GM21381 (cell line): ENCODE results near the gene OR5H1.
"Not testable (repeated sequence)": the region's sequence is repeated elsewhere in the genome, so short reads cannot be mapped to it uniquely, and the experiment has no call there.

Source experiments
- ATAC-seq: cut with Tn5 transposase; IDR thresholded peaks from one replicate; pipeline ENCODE4 v1.9.1; 2021; ENCODE audit warnings: mild to moderate bottlenecking, moderate library complexity; ENCODE audit not compliant: unreplicated experiment

Gene OR5H1

DNA sequence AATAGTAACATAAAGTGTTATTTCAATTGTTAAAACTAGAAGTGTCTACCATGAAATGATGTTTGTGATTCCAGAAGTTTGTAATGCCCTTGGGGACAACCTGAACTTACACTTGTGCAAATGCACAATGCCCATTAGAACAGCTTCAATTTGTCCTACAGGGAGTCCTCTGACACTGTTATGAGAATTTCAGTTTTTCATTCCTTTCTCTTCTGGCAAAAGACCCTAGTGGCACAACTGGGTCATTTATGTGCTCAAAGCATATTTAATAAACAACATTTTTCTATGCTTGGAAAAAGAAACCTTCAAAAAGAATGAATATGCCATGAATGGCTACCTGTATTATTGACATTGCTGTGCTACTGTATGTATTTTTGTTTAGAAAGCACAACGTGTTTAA lies at the start of gene OR5H1:
Gene OR5H1, plus strand, starts transcription at position 301 of the 400 bp plus-strand sequence. CDS start 1,977 bp downstream, outside the sequence.
- no peak for ATAC-seq

DNA sequence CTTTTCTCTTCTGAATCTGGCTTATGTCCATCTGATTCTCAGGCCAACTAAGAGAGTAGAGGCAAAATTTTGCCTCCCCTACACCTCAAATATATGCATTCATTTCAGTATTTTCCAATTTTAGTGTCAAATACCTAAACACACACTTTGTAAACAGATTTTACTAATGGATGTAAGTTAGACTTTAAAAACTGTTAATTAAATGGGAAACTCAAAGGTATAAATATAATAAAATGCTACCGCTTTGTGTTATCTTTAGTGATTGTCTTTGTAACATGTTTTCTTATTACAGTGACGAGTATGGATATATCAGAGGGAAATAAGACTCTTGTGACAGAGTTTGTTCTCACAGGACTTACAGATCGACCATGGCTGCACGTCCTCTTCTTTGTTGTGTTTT lies 43.6 kb upstream of the OR5H1 start, which contains the start of gene OR5AC2:
Gene OR5AC2, plus strand, starts transcription at position 301 of the 400 bp plus-strand sequence. Its CDS starts 0 bp downstream, at position 301.
- no peak for ATAC-seq

DNA sequence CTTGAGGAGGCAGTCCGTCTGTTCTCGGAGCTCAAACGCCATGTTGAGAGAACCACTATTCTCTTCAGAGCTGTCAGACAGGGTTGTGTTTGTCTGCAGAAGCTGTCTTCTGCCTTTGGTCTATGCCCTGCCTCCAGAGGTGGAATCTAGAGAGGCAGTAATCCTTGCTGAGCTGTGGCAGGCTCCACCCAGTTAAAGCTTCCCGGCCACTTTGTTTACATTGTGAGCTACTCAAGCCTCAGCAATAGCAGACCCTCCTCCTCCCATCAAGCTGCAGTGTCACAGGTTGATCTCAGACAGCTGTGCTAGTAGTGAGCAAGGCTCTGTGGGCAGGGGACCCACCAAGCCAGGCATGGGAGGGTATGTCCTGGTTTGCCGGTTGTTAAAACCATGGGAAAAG lies 34.6 kb upstream of the OR5H1 start:
- ATAC-seq, result no peak

DNA sequence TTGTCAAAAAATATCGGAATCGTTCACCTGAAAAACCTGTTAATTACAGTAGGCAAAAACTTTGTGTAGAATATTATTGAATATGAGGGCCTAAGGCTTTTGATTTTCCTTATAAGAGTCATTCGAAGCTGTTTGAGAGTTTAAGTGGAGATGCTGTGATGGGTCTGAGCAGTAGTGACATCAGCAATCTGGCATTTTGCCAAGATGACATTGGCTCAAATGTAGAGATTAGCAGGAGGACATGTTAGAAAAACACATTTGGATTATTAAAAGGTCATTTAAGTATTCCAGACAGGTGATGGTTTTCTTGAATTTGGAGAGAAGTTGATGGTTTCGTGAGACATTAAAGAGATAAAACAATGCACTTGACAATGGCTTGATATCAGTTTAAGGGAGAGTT lies 30.7 kb upstream of the OR5H1 start:
- no peak for ATAC-seq

DNA sequence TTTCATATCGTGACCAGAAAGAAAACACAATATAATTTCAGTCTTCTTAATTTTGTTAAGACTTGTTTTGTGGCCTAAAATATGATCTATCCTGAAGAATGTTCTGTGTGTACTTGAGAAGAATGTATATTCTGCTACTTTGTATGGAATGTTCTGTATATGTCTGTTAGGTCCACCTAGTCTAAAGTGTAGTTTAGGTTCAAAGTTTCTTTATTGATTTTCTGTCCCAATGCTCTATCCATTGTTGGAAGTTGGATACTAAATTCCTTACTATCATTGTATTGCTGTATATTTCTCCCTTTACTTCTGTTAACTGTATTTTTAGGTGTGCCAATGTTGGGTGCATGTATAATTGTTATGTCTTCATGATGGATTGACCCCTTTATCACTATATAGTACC lies 22.4 kb upstream of the OR5H1 start:
- ATAC-seq, result no peak

DNA sequence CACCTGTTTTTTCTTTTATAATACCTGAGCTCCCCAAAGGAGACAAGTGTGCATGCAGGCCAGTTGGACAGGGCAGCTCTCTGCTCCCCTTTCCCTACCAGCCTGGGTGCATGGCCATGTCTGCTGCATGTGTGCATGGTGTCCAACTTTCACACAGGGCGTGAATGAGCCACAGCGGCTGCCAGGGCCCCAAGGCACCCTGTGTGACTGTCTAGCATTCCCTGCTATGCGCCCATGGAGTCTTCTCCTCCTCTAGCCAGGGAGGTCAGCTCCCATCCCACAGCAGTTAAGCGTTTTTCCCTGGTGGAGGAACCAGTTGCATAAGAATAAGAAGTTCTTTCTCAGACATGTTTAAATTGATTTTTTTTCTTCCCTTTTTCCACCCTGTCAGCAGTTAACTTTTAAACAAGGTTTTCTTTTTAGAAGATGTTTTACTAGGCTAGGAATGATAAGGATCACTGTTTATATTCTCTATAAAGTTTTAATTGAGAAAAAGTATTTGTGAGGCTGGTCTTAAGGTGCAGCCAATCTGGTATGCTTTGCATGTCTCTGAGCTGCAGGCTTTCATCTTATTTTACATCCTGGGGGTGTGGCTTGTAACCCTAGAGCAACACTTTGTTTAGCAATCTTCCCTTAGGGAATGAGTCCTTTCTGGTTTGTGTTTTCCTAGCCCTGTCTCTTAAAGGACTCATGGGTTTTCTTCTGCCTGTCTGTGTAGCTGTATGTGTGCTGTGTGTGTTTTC lies 20.5 kb upstream of the OR5H1 start:
- no peak for ATAC-seq

DNA sequence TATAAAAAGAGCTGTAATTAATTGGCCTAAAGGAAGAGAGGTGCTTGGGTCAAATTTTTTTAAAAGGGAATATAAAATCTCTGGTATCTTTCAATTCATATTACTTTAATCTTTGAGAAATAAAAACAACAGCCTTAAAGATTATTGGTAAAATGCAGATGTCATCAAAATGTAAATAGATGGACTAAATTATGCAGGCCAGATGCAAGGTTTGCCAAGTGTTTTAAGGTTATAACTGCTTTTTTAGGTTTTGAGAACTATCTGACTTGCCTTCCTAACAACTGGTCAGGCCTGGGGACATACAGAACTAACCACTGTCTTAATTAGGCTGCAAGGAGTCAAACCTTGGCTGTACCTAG lies 20.0 kb upstream of the OR5H1 start:
- ATAC-seq, result no peak

DNA sequence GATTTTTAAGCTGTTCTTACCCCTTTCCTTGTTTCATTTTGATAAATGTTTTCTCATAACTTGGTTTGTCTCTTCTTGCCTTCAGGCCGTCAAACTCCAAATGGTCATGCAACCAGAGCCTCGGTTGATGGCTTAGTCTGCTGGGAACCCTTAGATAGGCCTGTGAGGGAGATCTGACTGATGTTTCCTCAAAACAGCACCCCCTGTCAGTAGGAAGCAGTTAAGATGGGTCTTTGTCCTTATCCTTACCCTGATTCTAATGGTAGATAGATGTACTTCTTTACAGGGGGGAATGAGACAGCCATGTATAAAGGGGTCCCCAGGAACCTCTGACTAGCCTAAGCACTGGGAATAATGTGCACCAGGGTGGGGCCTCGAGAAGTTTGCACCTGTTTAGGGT lies 16.3 kb upstream of the OR5H1 start:
- no peak for ATAC-seq

DNA sequence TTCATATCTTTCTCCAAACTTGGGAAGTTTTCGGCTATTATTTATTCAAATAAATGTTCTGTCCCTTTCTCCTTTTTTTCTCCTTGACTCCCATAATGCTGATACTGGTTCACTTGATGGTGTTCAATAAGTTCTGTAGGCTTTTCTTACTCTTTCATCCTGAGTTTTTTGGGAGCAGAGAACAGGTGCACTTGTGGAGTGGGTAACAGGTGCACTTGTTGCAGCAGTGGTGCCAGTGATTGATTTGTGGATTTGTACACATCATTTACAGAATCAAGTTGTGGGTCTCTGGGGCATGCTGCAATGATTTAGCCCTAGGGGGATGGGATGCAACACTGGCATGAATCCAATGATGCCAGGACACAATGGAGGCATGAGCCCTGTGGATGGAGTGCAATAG lies 14.8 kb upstream of the OR5H1 start:
- no peak for ATAC-seq

DNA sequence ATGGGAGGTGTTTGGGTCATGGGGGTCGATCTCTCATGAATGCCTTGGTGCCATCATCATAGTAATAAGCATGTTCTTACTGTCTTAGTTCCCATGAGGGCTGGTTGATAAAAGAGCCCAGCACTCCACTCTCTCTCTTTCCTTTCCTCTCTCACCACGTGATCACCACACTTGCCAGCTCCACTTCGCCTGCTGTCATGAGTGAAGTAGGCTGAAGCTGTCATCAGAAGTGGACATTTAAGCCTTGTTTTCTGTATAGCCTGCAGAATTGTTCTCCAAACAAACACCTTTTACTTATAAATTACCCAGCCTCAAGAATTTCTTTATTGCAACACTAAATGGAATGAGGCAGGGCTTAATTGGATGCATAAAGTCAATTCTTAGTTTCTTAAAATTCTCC lies 6.1 kb downstream of the OR5H1 start:
- no peak for ATAC-seq

DNA sequence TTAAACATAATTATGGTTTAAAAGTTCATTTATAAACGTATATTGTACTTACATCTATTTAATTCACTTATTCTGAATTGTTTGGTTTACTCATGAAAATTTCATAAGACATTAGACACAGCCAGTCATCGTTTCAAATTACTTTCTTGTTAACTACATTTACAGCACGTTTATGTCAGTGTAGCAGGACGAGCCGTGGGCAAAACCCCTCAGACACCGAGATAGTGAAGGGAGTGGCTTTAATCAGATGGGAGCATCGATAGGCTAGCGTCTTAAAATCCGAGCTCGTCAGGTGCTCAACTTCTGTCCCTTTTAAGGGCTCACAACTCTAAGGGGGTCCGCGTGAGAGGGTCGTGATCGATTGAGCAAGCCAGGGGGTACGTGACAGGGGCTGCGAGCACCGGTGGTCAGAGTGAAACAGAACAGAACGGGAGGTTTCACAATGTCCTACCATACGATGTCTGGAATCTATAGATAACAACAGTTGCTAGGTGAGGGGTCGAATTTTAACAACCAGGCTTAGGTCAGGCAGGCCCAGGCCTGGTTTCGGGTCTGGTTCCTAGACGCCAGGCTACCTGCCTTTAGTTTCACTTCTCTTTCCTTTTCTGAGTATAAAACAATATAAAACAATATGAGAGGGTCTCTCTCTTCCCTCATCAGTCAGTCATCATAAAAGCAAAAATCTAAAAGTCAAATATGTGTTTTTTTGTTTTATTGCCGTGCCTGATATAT lies 7.5 kb downstream of the OR5H1 start:
- ATAC-seq, result not testable (repeated sequence)

DNA sequence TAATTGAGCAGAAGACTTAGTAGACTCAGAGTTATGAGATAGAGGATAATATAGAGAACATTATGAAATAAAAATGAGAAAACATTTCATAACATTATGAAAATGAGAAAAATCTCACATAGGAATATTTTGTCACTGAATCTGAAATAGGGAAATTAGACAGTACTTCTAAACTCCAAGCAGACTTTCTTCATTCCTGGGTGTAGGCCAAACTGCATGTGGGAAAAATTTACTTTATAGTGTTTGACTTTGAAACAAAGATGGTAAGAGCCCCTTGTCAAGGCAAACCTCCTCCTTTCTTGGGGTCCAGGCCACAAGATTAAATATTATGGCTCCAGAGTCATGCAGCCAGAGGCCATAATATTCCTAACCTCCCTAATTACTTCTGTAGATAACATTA lies 10.0 kb downstream of the OR5H1 start:
- no peak for ATAC-seq

DNA sequence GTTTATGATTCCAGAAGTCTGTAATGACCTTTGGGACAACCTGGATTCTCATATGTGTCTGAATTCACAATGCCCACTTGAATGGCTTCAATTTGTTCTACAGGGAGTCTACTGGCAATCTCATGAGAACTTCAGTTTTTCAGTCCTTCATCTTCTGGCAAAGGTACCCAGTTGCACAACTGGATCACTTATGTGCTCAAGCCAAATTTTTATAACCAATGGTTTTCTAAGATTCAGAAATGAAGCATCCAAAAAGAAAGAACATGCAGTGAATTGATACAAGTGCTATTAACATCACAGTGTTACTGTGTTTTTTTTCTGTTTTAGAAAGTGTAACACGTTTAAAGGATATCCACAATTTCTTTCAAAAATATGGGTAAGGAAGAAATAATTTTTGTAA lies 16.7 kb downstream of the OR5H1 start, which contains the start of gene OR5H14:
Gene OR5H14, plus strand, starts transcription at position 301 of the 400 bp plus-strand sequence. CDS start 1,907 bp downstream, outside the sequence.
- no peak for ATAC-seq

DNA sequence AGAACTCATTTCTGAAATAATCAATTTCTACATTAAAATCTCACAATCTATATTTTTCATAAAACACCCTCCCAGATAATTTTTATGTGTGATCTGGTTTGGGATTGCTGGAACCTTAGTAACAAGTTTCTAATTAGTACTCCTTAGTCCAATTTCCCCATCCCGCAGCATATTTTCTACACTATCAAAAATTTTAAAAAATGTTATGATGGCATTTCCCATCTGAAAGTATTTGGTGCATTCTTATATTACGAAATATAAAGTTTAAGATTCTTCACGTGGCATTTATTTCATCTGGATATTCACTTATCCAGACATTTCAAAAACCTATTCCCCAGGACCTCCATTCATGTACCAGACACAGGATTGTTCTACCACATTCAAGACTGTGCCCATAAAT lies 18.2 kb downstream of the OR5H1 start:
- ATAC-seq, result no peak

DNA sequence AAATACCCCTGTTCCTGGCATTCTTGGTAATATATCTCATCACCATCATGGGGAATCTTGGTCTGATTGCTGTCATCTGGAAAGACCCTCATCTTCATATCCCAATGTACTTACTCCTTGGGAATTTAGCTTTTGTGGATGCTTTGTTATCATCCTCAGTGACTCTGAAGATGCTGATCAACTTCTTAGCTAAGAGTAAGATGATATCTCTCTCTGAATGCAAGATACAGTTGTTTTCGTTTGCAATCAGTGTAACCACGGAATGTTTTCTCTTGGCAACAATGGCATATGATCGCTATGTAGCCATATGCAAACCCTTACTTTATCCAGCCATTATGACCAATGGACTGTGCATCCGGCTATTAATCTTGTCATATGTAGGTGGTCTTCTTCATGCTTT lies 18.9 kb downstream of the OR5H1 start:
- not testable (repeated sequence) for ATAC-seq

DNA sequence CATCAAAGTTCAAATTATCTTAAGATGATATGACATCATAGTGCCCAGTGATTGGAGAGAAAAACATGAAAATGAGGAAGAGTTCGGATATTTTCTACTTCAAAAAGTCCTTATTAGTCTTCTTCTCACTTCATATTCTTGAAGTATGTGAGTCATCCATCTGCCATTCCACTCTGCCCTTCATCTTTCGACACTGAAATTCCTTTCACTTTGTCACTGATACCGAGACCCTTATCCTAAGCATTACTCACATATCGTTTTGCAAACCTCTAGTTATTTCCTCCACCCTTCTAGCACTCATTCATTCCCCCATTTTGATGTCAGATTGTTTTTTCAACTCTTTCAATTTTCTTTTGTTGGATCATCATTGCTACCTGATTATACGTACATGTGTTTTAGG lies 20.7 kb downstream of the OR5H1 start:
- ATAC-seq, result no peak

DNA sequence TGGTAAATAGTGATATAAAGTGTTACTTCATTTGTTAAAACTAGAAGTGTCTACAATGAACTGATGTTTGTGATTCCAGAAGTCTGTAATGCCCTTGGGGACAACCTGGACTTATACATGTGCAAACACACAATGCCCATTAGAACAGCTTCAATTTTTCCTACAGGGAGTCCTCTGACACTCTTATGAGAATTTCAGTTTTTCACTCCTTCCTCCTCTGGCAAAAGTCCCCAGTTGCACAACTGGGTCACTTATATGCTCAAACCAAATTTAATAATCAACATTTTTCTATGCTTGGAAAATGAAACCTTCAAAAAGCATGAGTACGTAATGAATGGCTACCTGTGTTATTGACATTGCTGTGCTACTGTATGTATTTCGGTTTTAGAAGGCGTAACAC lies 35.9 kb downstream of the OR5H1 start, which contains the start of gene OR5H15:
Gene OR5H15, plus strand, starts transcription at position 301 of the 400 bp plus-strand sequence. CDS start 2,004 bp downstream, outside the sequence.
- no peak for ATAC-seq

DNA sequence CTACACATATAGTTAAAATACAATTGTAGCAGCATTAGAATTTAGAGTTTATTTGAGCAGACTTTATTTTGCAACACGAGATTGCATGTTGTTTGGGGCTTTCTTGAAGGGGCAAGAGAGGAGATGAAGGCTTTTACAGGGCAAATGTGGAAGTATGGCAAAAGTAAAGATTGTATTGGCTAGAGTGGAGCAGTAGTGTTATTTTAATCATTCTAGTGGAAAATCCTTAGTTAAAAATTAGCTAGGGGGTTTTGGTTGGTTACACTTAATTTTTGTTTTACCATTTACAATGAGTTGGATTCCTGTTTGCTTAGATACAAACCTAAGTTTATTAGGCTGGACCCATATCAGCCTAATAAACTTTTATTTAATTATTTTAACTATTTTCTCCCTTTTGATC lies 40.5 kb downstream of the OR5H1 start:
- no peak for ATAC-seq

DNA sequence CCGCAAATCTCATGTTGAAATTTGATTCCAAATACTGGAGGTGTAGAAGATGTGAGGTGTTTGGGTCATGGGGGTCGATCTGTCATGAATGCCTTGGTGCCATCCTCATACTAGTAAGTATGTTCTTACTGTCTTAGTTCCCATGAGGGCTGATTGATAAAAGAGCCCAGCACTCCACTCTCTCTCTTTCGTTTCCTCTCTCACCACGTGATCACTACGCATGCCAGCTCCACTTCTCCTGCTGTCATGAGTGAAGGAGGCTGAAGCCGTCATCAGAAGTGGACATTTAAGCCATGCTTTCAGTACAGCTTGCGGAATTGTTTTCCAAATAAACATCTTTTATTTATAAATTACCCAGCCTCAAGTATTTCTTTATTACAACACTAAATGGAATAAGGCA lies 42.1 kb downstream of the OR5H1 start:
- ATAC-seq, result no peak

DNA sequence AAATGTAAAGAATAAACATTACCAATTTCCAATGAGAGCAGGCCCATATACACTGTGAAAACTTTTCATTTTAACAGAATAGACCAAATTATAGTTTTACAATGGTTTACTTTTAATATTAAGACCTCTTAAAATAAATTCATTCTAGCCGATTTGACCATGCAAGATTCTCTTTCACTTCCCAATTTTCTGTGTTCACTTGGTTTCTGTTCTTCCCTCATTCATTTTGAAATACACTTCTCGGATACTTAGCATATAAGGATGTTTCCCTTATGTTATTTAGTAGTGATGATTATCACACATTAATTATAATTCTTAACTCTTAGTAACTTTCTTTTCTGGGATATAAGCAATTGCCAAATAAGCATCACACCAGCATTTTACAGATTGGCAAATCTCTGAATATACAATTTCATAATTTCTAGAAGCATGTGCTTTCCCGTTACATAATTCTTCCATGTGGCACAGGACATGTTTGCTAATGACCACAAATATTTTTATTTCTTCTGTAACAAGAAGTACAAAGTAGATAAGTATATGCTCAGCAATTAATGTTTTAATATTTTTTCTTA lies 49.9 kb downstream of the OR5H1 start:
- ATAC-seq, result no peak

DNA sequence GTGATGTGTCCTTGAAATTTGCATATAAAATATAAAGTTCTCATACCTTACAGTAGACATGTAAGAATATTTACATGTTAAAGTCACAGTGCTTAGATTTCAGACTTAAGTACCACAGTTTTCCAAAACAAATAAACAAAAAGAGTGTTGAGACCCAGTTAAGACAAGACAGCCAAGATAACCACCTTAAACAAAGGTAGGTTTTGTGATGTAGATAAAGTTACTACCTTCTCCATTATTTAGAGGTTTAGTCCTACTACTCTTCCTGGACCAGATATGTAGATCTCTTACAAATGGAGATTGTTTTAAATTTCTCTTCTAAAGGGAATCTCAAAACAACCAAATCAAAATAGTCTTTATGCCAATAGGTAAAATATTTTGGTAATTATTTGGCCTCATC lies 51.7 kb downstream of the OR5H1 start:
- no peak for ATAC-seq

DNA sequence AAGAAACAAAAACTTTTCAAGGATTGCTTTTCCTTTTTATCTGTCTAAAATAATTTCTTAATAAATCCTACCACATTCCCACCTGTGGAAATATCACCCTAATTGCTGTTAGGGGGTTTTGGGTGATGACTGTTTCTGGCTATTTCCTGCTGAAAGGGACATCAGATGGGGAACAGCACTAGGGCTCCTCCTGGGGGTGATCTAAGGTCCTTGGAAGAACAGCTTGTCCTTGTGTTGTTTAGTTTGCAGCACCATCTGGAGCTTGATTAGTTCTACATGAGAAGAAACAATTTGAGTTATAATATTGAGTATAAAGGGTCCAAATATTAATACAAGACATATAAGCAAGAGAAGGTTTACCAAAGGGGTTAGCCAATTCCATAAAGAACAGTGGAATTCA lies 54.7 kb downstream of the OR5H1 start:
- ATAC-seq, result no peak
